ENCODE results near the gene SNCG. TPM values are rescaled to one million over a fixed set of nuclear protein-coding genes. Genes with fewer than 3 reads are reported as not detected.
A peak's percentile ranks its signal among the peaks of the same experiment; 100 is the strongest.
"Not testable (repeated sequence)": the region's sequence is repeated elsewhere in the genome, so short reads cannot be mapped to it uniquely, and the experiment has no call there.

SNCG gene
- total RNA-seq, 1 donor from 2014 or later, result 431 TPM

DNA sequence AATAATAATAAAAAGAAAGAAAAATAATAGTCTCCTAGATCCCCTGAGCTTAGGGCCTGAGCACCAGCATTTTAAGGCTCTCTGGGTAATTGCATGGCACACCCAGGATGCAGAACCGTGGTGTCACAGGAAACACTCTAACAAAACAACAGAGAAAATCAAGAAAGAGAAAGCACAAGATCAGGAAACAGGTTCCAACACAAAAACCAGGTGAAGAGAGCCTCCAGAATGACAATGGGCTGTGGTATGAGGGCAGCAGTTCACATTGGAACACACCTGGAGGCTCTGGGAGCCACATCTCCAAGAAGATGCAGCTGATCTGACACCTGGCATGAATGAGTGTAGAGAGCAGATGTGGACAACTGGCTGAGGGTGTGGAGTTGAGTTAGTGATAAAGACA lies 8.1 kb upstream of the SNCG start:
- Mint-ChIP-seq H3K27me3 (ENCODE audit: unreplicated experiment) (peaks cover 19% of the 10 kb centered on the region), H3K36me3 (ENCODE audit: unreplicated experiment) (peaks cover 12% of the 10 kb centered on the region), H3K4me1 (ENCODE audit: low read depth, unreplicated experiment) (peaks cover 17% of the 10 kb centered on the region), H3K9me3 (ENCODE audit: unreplicated experiment) (peaks cover 5% of the 10 kb centered on the region), H3K4me3 (ENCODE audit: unreplicated experiment) (no peak overlapping the region), H3K27ac (ENCODE audit: unreplicated experiment) (no peak overlapping the region)
- DNase-seq, result no peak
- TF ChIP-seq, protein P1, sequence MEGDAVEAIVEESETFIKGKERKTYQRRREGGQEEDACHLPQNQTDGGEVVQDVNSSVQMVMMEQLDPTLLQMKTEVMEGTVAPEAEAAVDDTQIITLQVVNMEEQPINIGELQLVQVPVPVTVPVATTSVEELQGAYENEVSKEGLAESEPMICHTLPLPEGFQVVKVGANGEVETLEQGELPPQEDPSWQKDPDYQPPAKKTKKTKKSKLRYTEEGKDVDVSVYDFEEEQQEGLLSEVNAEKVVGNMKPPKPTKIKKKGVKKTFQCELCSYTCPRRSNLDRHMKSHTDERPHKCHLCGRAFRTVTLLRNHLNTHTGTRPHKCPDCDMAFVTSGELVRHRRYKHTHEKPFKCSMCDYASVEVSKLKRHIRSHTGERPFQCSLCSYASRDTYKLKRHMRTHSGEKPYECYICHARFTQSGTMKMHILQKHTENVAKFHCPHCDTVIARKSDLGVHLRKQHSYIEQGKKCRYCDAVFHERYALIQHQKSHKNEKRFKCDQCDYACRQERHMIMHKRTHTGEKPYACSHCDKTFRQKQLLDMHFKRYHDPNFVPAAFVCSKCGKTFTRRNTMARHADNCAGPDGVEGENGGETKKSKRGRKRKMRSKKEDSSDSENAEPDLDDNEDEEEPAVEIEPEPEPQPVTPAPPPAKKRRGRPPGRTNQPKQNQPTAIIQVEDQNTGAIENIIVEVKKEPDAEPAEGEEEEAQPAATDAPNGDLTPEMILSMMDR (IDR thresholded peaks at IDR 0.05; ENCODE audit: partially characterized antibody, unreplicated experiment), result no peak

DNA sequence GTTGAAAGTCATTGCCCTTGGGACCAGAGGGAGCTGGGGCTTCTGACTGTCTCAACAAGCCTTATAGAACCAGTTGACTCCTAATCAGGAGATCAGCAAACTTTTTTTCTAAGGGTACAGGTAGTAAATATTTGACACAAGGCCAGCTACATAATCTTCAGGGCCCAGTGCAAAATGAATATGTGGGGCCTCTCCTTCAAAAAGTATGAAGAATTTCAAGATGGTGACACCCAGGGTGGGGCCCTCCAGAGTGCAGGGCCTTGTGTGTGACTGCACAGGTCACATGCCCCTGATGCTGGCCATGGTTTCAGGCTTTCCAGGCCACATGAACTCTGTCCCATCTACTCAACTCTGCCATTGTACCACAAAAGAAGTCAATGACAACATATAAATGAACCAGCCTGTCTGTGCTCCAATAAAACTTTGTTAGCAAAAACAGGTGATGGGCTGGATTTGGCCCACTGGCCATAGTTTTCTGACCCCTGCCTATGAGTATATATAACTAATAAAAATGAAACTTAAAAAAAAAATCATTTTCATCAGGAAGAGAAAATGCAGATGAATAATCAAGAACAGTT lies 7.1 kb upstream of the SNCG start:
- DNase-seq, result no peak
- Mint-ChIP-seq H3K9me3 (ENCODE audit: unreplicated experiment) (peaks cover 5% of the 10 kb centered on the region), H3K4me3 (ENCODE audit: unreplicated experiment) (no peak overlapping the region), H3K4me1 (ENCODE audit: low read depth, unreplicated experiment) (peaks cover 16% of the 10 kb centered on the region), H3K27me3 (ENCODE audit: unreplicated experiment) (peaks cover 16% of the 10 kb centered on the region), H3K27ac (ENCODE audit: unreplicated experiment) (no peak overlapping the region), H3K36me3 (ENCODE audit: unreplicated experiment) (peaks cover 12% of the 10 kb centered on the region)
- TF ChIP-seq, protein P1 (IDR thresholded peaks at IDR 0.05; ENCODE audit: partially characterized antibody, unreplicated experiment), result no peak

DNA sequence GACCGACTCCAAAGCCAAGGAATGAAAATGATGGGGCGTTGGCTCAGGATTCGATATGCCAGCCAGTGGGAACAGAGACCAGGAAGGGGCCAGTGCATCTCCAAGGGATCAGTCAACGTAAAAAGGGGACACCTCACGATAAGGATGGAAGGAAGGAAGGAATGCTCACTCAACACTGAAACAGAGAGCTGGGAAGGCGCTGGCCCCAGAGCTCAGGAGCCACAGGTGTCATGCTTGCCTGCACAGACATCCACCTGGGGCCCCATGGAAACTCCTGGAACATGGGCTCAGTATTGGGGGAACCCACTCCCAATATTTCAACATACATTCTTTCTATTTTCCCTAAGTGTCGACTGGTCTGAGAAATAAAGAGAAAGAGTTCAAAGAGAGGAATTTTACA lies 6.3 kb upstream of the SNCG start:
- TF ChIP-seq, protein P1 (IDR thresholded peaks at IDR 0.05; ENCODE audit: partially characterized antibody, unreplicated experiment), result no peak
- peaks cover 14% of the 10 kb centered on the region for H3K4me1 Mint-ChIP-seq (ENCODE audit: low read depth, unreplicated experiment)
- H3K4me3 Mint-ChIP-seq (ENCODE audit: unreplicated experiment), result no peak overlapping the region
- no peak for DNase-seq
- H3K9me3 Mint-ChIP-seq (ENCODE audit: unreplicated experiment), result peaks cover 10% of the 10 kb centered on the region
- peaks cover 15% of the 10 kb centered on the region for H3K27me3 Mint-ChIP-seq (ENCODE audit: unreplicated experiment)
- no peak overlapping the region for H3K27ac Mint-ChIP-seq (ENCODE audit: unreplicated experiment)
- H3K36me3 Mint-ChIP-seq (ENCODE audit: unreplicated experiment), result peaks cover 12% of the 10 kb centered on the region

DNA sequence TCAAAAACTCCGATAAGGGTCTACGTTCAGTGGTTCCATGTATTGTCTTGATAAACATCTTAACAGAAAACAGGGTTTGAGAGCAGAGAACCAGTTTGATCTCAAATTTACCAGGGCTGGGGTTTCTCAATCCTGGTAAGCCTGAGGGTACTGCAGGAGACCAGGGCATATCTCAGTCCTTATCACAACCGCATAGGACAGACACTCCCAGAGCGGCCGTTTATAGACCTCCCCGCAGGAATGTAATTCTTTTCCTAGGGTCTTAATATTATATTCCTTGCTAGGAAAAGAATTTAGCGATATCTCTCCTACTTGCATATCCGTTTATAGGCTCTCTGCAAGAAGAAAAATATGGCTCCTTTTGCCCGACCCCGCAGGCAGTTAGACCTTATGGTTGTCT lies 5.7 kb upstream of the SNCG start:
- H3K27ac Mint-ChIP-seq (ENCODE audit: unreplicated experiment); DNase-seq; H3K9me3 Mint-ChIP-seq (ENCODE audit: unreplicated experiment); H3K4me3 Mint-ChIP-seq (ENCODE audit: unreplicated experiment): not testable (repeated sequence)
- H3K36me3 Mint-ChIP-seq (ENCODE audit: unreplicated experiment), result peaks cover 12% of the 10 kb centered on the region
- H3K4me1 Mint-ChIP-seq (ENCODE audit: low read depth, unreplicated experiment), result peaks cover 17% of the 10 kb centered on the region
- peaks cover 15% of the 10 kb centered on the region for H3K27me3 Mint-ChIP-seq (ENCODE audit: unreplicated experiment)

DNA sequence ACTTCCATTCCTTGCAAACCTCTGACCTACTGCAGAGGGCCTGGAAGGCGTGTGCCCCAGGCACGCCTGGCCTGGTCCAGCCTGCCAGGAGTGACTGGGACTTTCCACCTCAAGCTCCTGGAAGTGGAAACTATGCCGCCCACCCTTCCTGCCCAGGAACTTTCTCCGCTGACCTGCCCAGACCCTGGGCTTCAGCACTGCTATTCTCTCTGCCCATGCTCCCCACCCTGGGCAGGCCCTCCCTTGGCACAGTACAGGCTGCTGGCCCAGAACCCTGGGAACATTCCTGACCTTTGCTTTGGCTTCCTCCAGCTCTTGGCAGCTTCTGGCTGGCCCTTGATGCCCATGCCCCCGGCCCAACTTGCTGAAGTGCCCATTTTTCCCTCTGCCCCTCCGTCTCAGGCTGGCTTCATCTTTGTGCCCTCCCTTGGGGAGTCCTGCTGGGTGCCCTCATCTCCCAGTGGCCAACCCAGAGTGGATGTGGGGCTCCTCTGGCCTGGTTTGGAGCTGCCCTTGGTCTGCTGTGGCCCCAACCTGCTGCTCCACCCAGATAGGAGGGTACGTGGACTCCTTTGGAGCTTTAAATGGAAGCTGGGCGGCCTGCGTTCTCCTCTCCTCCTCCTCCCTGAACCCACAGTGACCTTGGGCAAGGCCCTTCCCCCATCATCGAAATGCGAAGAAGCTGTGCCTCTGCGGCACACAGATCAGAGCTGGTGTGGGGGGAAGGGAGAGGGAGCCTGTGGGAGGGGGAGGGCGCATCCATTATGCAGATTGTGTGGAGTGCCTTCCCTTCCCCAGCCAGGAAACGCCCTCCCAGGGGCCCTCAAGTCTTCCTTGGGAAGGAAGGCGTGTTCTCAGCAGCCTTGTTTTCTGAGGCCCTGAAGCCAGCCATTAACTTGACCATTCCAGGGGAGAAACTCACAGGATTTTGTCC lies 4.4 kb upstream of the SNCG start:
- H3K9me3 Mint-ChIP-seq (ENCODE audit: unreplicated experiment), result peaks cover 13% of the 10 kb centered on the region
- peak overlapping the region; percentile 94 for H3K27ac Mint-ChIP-seq (ENCODE audit: unreplicated experiment)
- H3K36me3 Mint-ChIP-seq (ENCODE audit: unreplicated experiment), result peaks cover 12% of the 10 kb centered on the region
- H3K4me3 Mint-ChIP-seq (ENCODE audit: unreplicated experiment), result peak overlapping the region; percentile 73
- DNase-seq, result peak; percentile 85
- H3K27me3 Mint-ChIP-seq (ENCODE audit: unreplicated experiment), result peaks cover 15% of the 10 kb centered on the region
- H3K4me1 Mint-ChIP-seq (ENCODE audit: low read depth, unreplicated experiment), result peaks cover 17% of the 10 kb centered on the region
- TF ChIP-seq, protein P1 (IDR thresholded peaks at IDR 0.05; ENCODE audit: partially characterized antibody, unreplicated experiment), result no peak

All from glutamatergic neuron (in vitro differentiated cells).